Measurements from ENCODE around the gene PJA1. TPM values are rescaled to one million over a fixed set of nuclear protein-coding genes. Genes with fewer than 3 reads are reported as not detected.

Gene PJA1
- total and polyA plus RNA-seq, 10 donors, result 8.6 to 22.2 (median 13.4) TPM

DNA sequence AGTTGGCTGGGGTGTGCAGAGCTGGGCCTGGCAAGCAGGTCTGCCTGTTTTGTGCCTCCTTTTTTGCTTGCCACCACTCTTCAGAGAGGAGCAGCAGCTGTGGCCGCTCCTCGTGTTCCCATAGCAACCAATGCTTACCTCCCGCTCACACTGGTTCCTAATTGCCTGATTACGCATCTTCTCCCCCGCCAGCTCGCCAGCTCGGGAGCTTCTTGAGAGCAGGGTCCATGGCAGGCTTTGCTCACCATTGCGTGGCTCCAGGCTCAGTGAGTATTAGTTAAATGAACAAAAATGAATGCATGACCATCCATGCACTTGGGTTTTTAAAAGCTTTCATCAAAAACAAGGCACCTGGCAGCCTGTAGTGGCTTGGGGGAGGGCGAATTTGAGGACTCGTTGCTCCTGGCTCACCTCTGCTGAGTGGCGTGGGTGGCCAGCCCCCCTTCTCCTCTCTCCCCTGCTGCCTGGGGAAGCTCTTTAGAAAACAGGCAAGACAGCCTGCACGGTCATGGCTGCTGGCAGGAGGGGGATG, 14.2 kb upstream of the PJA1 start:
- Histone ChIP-seq H3K4me3 (no peak overlapping the region), H3K27me3 (replicated peaks in 1 of 7) (peaks cover 0 to 24% (median 0%) of the 10 kb centered on the region in 7 donors), H3K9me3 (peaks cover 0 to 9% (median 2%) of the 10 kb centered on the region in 8 donors), H3K36me3 (no peaks in the 10 kb centered on the region), H3K4me1 (no peaks in the 10 kb centered on the region), H3K27ac (no peak overlapping the region)
- intact Hi-C loops (cut with DNase I; ENCODE audit: low total_unique reads), result no loop called here
- DNase-seq, result no peak
- no peak for TF ChIP-seq POLR2AphosphoS5 (IDR thresholded peaks at IDR 0.05)
- no peak for TF ChIP-seq POLR2A (IDR thresholded peaks at IDR 0.05)
- no peak for TF ChIP-seq CTCF (IDR thresholded peaks at IDR 0.05 in 8 of 11, conservative IDR thresholded peaks at IDR 0.05 in 3 of 11)
- WGBS, 5 donors, result 52 to 60% (median 59%) methylated on average over 8 to 12 of the region's 12 CpGs

GRCh38 chrX:69178592-69178991, 13.3 kb upstream of the PJA1 start:
- peaks cover 0 to 29% (median 0%) of the 10 kb centered on the region in 7 donors for H3K27me3 ChIP-seq (replicated peaks in 1 of 7)
- WGBS, 5 donors, result 76 to 95% (median 85%) methylated on average over 3 of the region's 3 CpGs
- intact Hi-C loops (cut with DNase I; ENCODE audit: low total_unique reads), result no loop called here

DNA sequence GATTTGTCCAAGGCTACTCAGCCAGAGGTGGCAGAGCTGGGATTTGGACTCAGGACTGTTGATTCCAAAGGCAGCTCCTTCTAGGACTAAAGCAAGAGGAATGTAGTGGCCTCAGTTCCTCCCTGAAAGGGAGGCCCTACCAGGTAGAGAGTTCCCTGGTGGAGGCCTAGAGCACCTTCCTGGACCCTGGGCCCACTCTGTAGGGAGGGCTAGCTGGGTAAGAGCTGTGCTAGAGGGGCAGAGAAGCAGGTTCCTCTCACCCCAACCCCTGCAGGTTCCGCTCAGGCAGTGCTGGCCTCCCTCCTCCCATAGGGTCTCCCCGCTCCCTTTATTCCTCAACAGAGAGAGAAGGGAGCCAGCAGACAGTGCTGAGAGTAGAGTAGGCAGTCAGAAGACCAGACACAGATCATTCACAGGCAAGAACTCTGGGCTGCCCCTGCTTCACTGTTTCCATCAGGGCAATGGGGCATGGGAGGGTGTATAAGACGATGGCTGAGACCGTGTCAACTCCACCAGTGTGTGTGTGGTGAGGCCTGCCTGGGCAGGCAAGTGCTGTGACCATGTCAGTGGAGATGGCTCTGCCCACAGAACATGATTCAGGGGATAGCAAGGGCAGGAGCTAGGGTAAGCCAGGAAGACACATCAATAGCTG, 12.4 kb upstream of the PJA1 start:
- Histone ChIP-seq H3K36me3 (no peaks in the 10 kb centered on the region), H3K27me3 (replicated peaks in 1 of 7) (peaks cover 0 to 29% (median 0%) of the 10 kb centered on the region in 7 donors), H3K4me3 (no peak overlapping the region), H3K9me3 (peaks cover 0 to 9% (median 2%) of the 10 kb centered on the region in 8 donors), H3K27ac (no peak overlapping the region), H3K4me1 (no peaks in the 10 kb centered on the region)
- WGBS, 5 donors, result 83 to 95% (median 91%) methylated on average over 2 to 4 of the region's 4 CpGs
- DNase-seq, result no peak
- intact Hi-C loops (cut with DNase I; ENCODE audit: low total_unique reads), result no loop called here
- TF ChIP-seq POLR2A (IDR thresholded peaks at IDR 0.05) (no peak), POLR2AphosphoS5 (IDR thresholded peaks at IDR 0.05) (no peak), CTCF (IDR thresholded peaks at IDR 0.05 in 8 of 11, conservative IDR thresholded peaks at IDR 0.05 in 3 of 11) (no peak)

More at GRCh38 chrX:69178592-69178991, 13.3 kb upstream of the PJA1 start:
- Histone ChIP-seq H3K4me1 (no peaks in the 10 kb centered on the region), H3K27ac (no peak overlapping the region), H3K4me3 (no peak overlapping the region), H3K36me3 (no peaks in the 10 kb centered on the region), H3K9me3 (peaks cover 0 to 9% (median 2%) of the 10 kb centered on the region in 8 donors)
- no peak for DNase-seq
- TF ChIP-seq CTCF (IDR thresholded peaks at IDR 0.05 in 8 of 11, conservative IDR thresholded peaks at IDR 0.05 in 3 of 11), result no peak
- TF ChIP-seq POLR2A (IDR thresholded peaks at IDR 0.05), result no peak
- TF ChIP-seq POLR2AphosphoS5 (IDR thresholded peaks at IDR 0.05), result no peak

DNA sequence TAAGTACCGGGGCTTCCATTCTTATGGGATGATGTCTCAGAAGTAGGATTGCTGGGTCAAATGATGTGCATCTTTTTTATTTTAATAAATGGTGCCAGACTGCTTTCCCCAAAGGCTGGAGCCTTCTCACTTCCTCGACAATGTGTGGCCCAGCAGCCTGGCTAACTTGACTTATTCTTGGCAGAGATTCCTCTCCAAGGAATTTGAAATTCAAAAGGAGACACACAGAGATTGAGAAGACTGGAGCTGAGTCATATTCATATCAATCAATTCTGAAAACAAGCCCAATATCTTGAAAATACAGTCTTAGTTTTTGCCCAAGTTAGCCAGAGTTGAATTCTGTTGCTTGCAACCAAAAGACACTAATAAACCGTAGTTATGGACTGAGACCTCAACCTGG, 10.8 kb upstream of the PJA1 start:
- TF ChIP-seq POLR2A (IDR thresholded peaks at IDR 0.05) (no peak), POLR2AphosphoS5 (IDR thresholded peaks at IDR 0.05) (no peak), CTCF (IDR thresholded peaks at IDR 0.05 in 8 of 11, conservative IDR thresholded peaks at IDR 0.05 in 3 of 11) (no peak)
- H3K27me3 ChIP-seq (replicated peaks in 1 of 7), result peaks cover 0 to 28% (median 0%) of the 10 kb centered on the region in 7 donors
- H3K9me3 ChIP-seq, result peaks cover 0 to 9% (median 2%) of the 10 kb centered on the region in 8 donors
- H3K4me1 ChIP-seq, result no peaks in the 10 kb centered on the region
- intact Hi-C loops (cut with DNase I; ENCODE audit: low total_unique reads), result no loop called here
- DNase-seq, result no peak
- H3K36me3 ChIP-seq, result no peaks in the 10 kb centered on the region
- WGBS, 5 donors, result 76 to 95% (median 84%) methylated on average over 3 of the region's 3 CpGs
- H3K4me3 ChIP-seq, result no peak overlapping the region
- H3K27ac ChIP-seq, result no peak overlapping the region
